ENCODE data around the gene SLC7A8. TPM values are rescaled to one million over a fixed set of nuclear protein-coding genes. Genes with fewer than 3 reads are reported as not detected.

Gene SLC7A8
- total RNA-seq, 1 experiment from 2014 or later, result 77.9 TPM

GRCh38 chr14:23146351-23146910 is 37.0 kb downstream of the SLC7A8 start:
- Histone ChIP-seq H2BK12ac (ENCODE audit: insufficient read length, low read depth, low read length) (no peak overlapping the region), H4K8ac (replicated peaks; ENCODE audit: insufficient read length, low read depth, low read length) (no peak overlapping the region), H3K4ac (ENCODE audit: low read depth, low read length) (no peak overlapping the region), H3K79me2 (ENCODE audit: insufficient read depth, low read length) (no peaks in the 10 kb centered on the region; the same call in 1 of the 2 replicates), H2BK5ac (ENCODE audit: insufficient read length, low read length) (no peak overlapping the region), H2BK120ac (ENCODE audit: low read depth, low read length, poor library complexity, severe bottlenecking) (no peak overlapping the region), H2BK20ac (ENCODE audit: low read depth, low read length, poor library complexity, severe bottlenecking) (no peak overlapping the region), H3K23ac (ENCODE audit: insufficient read length, low read depth, low read length) (no peak overlapping the region), H3K56ac (ENCODE audit: insufficient read length, low read depth, low read length) (no peak overlapping the region), H3K9me3 (ENCODE audit: control insufficient read depth, low read depth, low read length) (no peaks in the 10 kb centered on the region), H4K20me1 (ENCODE audit: control insufficient read depth, insufficient read depth, insufficient read length) (no peaks in the 10 kb centered on the region), H3K79me1 (ENCODE audit: insufficient read depth, low read depth, low read length, poor library complexity, severe bottlenecking) (no peaks in the 10 kb centered on the region), H3K4me2 (ENCODE audit: insufficient read depth, insufficient read length, low read length) (no peak overlapping the region), H2AFZ (ENCODE audit: low read length) (no peak overlapping the region), H4K5ac (ENCODE audit: insufficient read length, low read depth, low read length) (no peak overlapping the region), H3K23me2 (ENCODE audit: insufficient read length, low read depth, low read length, poor library complexity, severe bottlenecking) (no peaks in the 10 kb centered on the region), H3K9ac (ENCODE audit: extremely low read depth, insufficient read length, low read length) (no peak overlapping the region), H3K14ac (ENCODE audit: insufficient read depth, low read length) (no peak overlapping the region), H3K4me1 (ENCODE audit: insufficient read depth, low read length) (no peaks in the 10 kb centered on the region), H2BK15ac (ENCODE audit: low read depth, low read length) (no peak overlapping the region), H4K91ac (ENCODE audit: insufficient read length, low read depth, low read length) (no peak overlapping the region), H3T11ph (ENCODE audit: low read length) (no peak overlapping the region), H3K27ac (ENCODE audit: insufficient read length, low read depth, low read length) (no peak overlapping the region), H3K27me3 (ENCODE audit: insufficient read depth, low read length) (no peaks in the 10 kb centered on the region), H3K18ac (ENCODE audit: insufficient read length, low read depth, low read length) (no peak overlapping the region), H2AK5ac (ENCODE audit: insufficient read length, low read length) (no peak overlapping the region)
- peaks cover 43 to 55% (median 52%) of the 10 kb centered on the region in 3 experiments for H3K36me3 Mint-ChIP-seq (ENCODE audit: insufficient read depth in 1 of 3, low read depth in 3 of 3)
- H3K27me3 Mint-ChIP-seq (ENCODE audit: low read depth), result no peaks in the 10 kb centered on the region
- H3K27ac Mint-ChIP-seq, result peak overlapping the region in 1 of 3 experiments; percentile 3; a peak in 2 of 7 replicates
- H3K4me3 Mint-ChIP-seq, result no peak overlapping the region
- no CpG with 5 or more reads among the region's 2 CpGs for WGBS (ENCODE audit: extremely low coverage, insufficient read length, low lambda C conversion rate)
- H3K4me1 Mint-ChIP-seq, result peaks cover 0 to 11% of the 10 kb centered on the region in 2 experiments; a peak in 3 of 4 replicates
- TF ChIP-seq, protein P1, sequence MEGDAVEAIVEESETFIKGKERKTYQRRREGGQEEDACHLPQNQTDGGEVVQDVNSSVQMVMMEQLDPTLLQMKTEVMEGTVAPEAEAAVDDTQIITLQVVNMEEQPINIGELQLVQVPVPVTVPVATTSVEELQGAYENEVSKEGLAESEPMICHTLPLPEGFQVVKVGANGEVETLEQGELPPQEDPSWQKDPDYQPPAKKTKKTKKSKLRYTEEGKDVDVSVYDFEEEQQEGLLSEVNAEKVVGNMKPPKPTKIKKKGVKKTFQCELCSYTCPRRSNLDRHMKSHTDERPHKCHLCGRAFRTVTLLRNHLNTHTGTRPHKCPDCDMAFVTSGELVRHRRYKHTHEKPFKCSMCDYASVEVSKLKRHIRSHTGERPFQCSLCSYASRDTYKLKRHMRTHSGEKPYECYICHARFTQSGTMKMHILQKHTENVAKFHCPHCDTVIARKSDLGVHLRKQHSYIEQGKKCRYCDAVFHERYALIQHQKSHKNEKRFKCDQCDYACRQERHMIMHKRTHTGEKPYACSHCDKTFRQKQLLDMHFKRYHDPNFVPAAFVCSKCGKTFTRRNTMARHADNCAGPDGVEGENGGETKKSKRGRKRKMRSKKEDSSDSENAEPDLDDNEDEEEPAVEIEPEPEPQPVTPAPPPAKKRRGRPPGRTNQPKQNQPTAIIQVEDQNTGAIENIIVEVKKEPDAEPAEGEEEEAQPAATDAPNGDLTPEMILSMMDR (conservative IDR thresholded peaks at IDR 0.05), result no peak
- no peak for DNase-seq
- peaks cover 0 to 2% of the 10 kb centered on the region in 2 experiments; a peak in 2 of 5 replicates for H3K9me3 Mint-ChIP-seq

Measured in H9 (cell line).